H9 (cell line): ENCODE data around the gene SOBP. TPM values are rescaled to one million over a fixed set of nuclear protein-coding genes. Genes with fewer than 3 reads are reported as not detected.

Experiments
- DNase-seq: peaks from one replicate; pipeline ENCODE4 v3.0.0-alpha.2; 2017
- H2AFZ ChIP-seq: one replicate; pipeline ENCODE4 v1.6.1; 2013; ENCODE audit warnings: mild to moderate bottlenecking, low read length, control low read depth, moderate library complexity
- H2AK5ac ChIP-seq: 2 replicates; pipeline ENCODE4 v1.6.1; 2013; ENCODE audit warnings: low read length, control low read depth, mixed read lengths; ENCODE audit not compliant: insufficient read length
- H2BK120ac ChIP-seq: one replicate; pipeline ENCODE4 v1.6.1; 2013; ENCODE audit warnings: low read depth, mild to moderate bottlenecking, low read length, control low read depth, inconsistent platforms; ENCODE audit not compliant: poor library complexity, severe bottlenecking
- H2BK12ac ChIP-seq: 2 replicates; pipeline ENCODE4 v1.6.1; 2013; ENCODE audit warnings: low read length, control low read depth, mixed read lengths, low read depth; ENCODE audit not compliant: insufficient read length
- H2BK15ac ChIP-seq: 2 replicates; pipeline ENCODE4 v1.6.1; 2013; ENCODE audit warnings: low read depth, low read length, control low read depth
- H2BK20ac ChIP-seq: one replicate; pipeline ENCODE4 v1.6.1; 2013; ENCODE audit warnings: low read depth, mild to moderate bottlenecking, low read length, control low read depth, inconsistent platforms; ENCODE audit not compliant: poor library complexity, severe bottlenecking
- H2BK5ac ChIP-seq: 2 replicates; pipeline ENCODE4 v1.6.1; 2013; ENCODE audit warnings: low read length, control low read depth, mixed read lengths; ENCODE audit not compliant: insufficient read length
- H3K14ac ChIP-seq: 2 replicates; pipeline ENCODE4 v1.6.1; 2013; ENCODE audit warnings: low read length, control low read depth; ENCODE audit not compliant: insufficient read depth
- H3K18ac ChIP-seq: 2 replicates; pipeline ENCODE4 v1.6.1; 2013; ENCODE audit warnings: low read depth, mild to moderate bottlenecking, mixed read lengths, low read length, control low read depth; ENCODE audit not compliant: insufficient read length
- H3K23ac ChIP-seq: 2 replicates; pipeline ENCODE4 v1.6.1; 2013; ENCODE audit warnings: low read length, control low read depth, mixed read lengths, low read depth; ENCODE audit not compliant: insufficient read length
- H3K23me2 ChIP-seq: 2 replicates; pipeline ENCODE4 v1.6.1; 2013; ENCODE audit warnings: low read depth, mild to moderate bottlenecking, mixed read lengths, low read length, control low read depth; ENCODE audit not compliant: insufficient read length, poor library complexity, severe bottlenecking
- H3K27ac ChIP-seq: 2 replicates; pipeline ENCODE4 v1.5.1; 2013; ENCODE audit warnings: low read length, control low read depth, mixed read lengths, low read depth; ENCODE audit not compliant: insufficient read length
- H3K27me3 ChIP-seq: 2 replicates; pipeline ENCODE4 v1.6.1; 2013; ENCODE audit warnings: low read length, control low read depth, inconsistent platforms; ENCODE audit not compliant: insufficient read depth
- H3K4ac ChIP-seq: 2 replicates; pipeline ENCODE4 v1.6.1; 2013; ENCODE audit warnings: low read depth, mild to moderate bottlenecking, control low read depth, inconsistent platforms, low read length, moderate library complexity
- H3K4me1 ChIP-seq: 2 replicates; pipeline ENCODE4 v1.6.1; 2013; ENCODE audit warnings: low read length, control low read depth, inconsistent platforms; ENCODE audit not compliant: insufficient read depth
- H3K4me2 ChIP-seq: 2 replicates; pipeline ENCODE4 v1.6.1; 2013; ENCODE audit warnings: low read length, control low read depth, mixed read lengths; ENCODE audit not compliant: insufficient read length, insufficient read depth
- H3K56ac ChIP-seq: 2 replicates; pipeline ENCODE4 v1.6.1; 2013; ENCODE audit warnings: low read depth, mild to moderate bottlenecking, mixed read lengths, low read length, control low read depth; ENCODE audit not compliant: insufficient read length
- H3K79me1 ChIP-seq: 2 replicates; pipeline ENCODE4 v1.6.1; 2013; ENCODE audit warnings: low read depth, mild to moderate bottlenecking, moderate library complexity, low read length, control low read depth, inconsistent platforms; ENCODE audit not compliant: insufficient read depth, poor library complexity, severe bottlenecking
- H3K79me2 ChIP-seq: 2 replicates; pipeline ENCODE4 v1.6.1; 2013; ENCODE audit warnings: low read length, control low read depth, inconsistent platforms; ENCODE audit not compliant: insufficient read depth
- H3K9ac ChIP-seq: 2 replicates; pipeline ENCODE4 v1.6.1; 2013; ENCODE audit warnings: low read length, control low read depth, mixed read lengths; ENCODE audit not compliant: insufficient read length; ENCODE audit errors: extremely low read depth
- H3K9me3 ChIP-seq: one replicate; pipeline ENCODE4 v1.6.1; 2013; ENCODE audit warnings: low read depth, low read length, inconsistent platforms; ENCODE audit not compliant: control insufficient read depth
- H3T11ph ChIP-seq: one replicate; pipeline ENCODE4 v1.6.1; 2013; ENCODE audit warnings: mild to moderate bottlenecking, low read length, control low read depth, inconsistent platforms
- H4K20me1 ChIP-seq: one replicate; pipeline ENCODE4 v1.6.1; 2013; ENCODE audit not compliant: control insufficient read depth, insufficient read length, insufficient read depth
- H4K5ac ChIP-seq: 2 replicates; pipeline ENCODE4 v1.6.1; 2013; ENCODE audit warnings: low read depth, mild to moderate bottlenecking, mixed read lengths, low read length, control low read depth; ENCODE audit not compliant: insufficient read length
- H4K8ac ChIP-seq: replicated peaks from 2 replicates; pipeline ENCODE4 v1.6.1; 2013; ENCODE audit warnings: low read length, control low read depth, mixed read lengths, low read depth; ENCODE audit not compliant: insufficient read length
- H4K91ac ChIP-seq: 2 replicates; pipeline ENCODE4 v1.6.1; 2013; ENCODE audit warnings: low read depth, mild to moderate bottlenecking, moderate library complexity, mixed read lengths, low read length, control low read depth; ENCODE audit not compliant: insufficient read length
- H3K27ac Mint-ChIP-seq, 3 experiments: 2 replicates in 2 of 3; 3 replicates in 1 of 3; pipeline ENCODE4 v1.8.0; 2020 to 2021; ENCODE audit warnings: mixed read lengths in 3 of 3, mild to moderate bottlenecking in 1 of 3, moderate library complexity in 1 of 3
- H3K27me3 Mint-ChIP-seq: 2 replicates; pipeline ENCODE4 v1.8.0; 2021; ENCODE audit warnings: low read depth, mild to moderate bottlenecking, moderate library complexity, mixed read lengths
- H3K36me3 Mint-ChIP-seq, 3 experiments: 2 replicates in 2 of 3; 3 replicates in 1 of 3; pipeline ENCODE4 v1.8.0; 2020 to 2021; ENCODE audit warnings: low read depth in 3 of 3, mixed read lengths in 3 of 3; ENCODE audit not compliant: insufficient read depth in 1 of 3
- H3K4me1 Mint-ChIP-seq, 2 experiments: 2 replicates each; pipeline ENCODE4 v1.8.0; 2020; ENCODE audit warnings: mixed read lengths in 2 of 2
- H3K4me3 Mint-ChIP-seq, 2 experiments: 2 replicates in 1 of 2; 3 replicates in 1 of 2; pipeline ENCODE4 v1.8.0; 2020 to 2021; ENCODE audit warnings: mild to moderate bottlenecking in 2 of 2, mixed read lengths in 2 of 2, moderate library complexity in 1 of 2
- H3K9me3 Mint-ChIP-seq, 2 experiments: 2 replicates in 1 of 2; 3 replicates in 1 of 2; pipeline ENCODE4 v1.8.0; 2020; ENCODE audit warnings: mild to moderate bottlenecking in 2 of 2, mixed read lengths in 2 of 2, moderate library complexity in 1 of 2
- WGBS: extraction: QIAGEN DNeasy Blood & Tissue Kit; methylation state at CpG from one replicate; pipeline ENCODE4 v1.1.7; 2013; ENCODE audit warnings: missing lambda C conversion rate, low lambda C conversion rate, mixed read lengths; ENCODE audit not compliant: insufficient read length; ENCODE audit errors: extremely low coverage; 5-methylcytosine and 5-hydroxymethylcytosine counted together
- total RNA-seq: library from RNA; stranded (reverse); gene quantifications from 2 replicates; pipeline ENCODE4 v1.2.1, GENCODE V29; 2021
- TF ChIP-seq, protein P1 (sequence below): fragments of 200-600 bp; sonication (generic); conservative IDR thresholded peaks from 3 replicates; pipeline ENCODE4 v1.8.0; 2021; ENCODE audit warnings: antibody characterized with exemption, mild to moderate bottlenecking

The SOBP gene
- total RNA-seq, 1 experiment from 2014 or later, result 4.3 TPM

GRCh38 chr6:107647439-107647948, 157.6 kb downstream of the SOBP start:
- Histone ChIP-seq H2BK15ac (no peak overlapping the region), H2BK12ac (no peak overlapping the region), H3K9me3 (no peaks in the 10 kb centered on the region), H4K5ac (no peak overlapping the region), H3K4me2 (no peak overlapping the region), H3K23me2 (no peaks in the 10 kb centered on the region), H2BK120ac (no peak overlapping the region), H3K18ac (no peak overlapping the region), H4K91ac (no peak overlapping the region), H3K79me2 (no peaks in the 10 kb centered on the region), H3T11ph (no peak overlapping the region), H3K23ac (no peak overlapping the region), H3K79me1 (no peaks in the 10 kb centered on the region), H4K8ac (no peak overlapping the region), H3K56ac (no peak overlapping the region), H3K4ac (no peak overlapping the region), H3K9ac (no peak overlapping the region), H2BK20ac (no peak overlapping the region), H2AK5ac (no peak overlapping the region), H3K27ac (no peak overlapping the region), H2BK5ac (no peak overlapping the region), H3K14ac (no peak overlapping the region), H2AFZ (no peak overlapping the region), H4K20me1 (no peaks in the 10 kb centered on the region), H3K4me1 (no peaks in the 10 kb centered on the region), H3K27me3 (no peaks in the 10 kb centered on the region)
- Mint-ChIP-seq H3K4me1 (no peaks in the 10 kb centered on the region; a peak in 1 of 4 replicates), H3K36me3 (no peaks in the 10 kb centered on the region), H3K27me3 (no peaks in the 10 kb centered on the region), H3K4me3 (no peak overlapping the region), H3K9me3 (peaks cover 0 to 9% of the 10 kb centered on the region in 2 experiments; a peak in 2 of 5 replicates), H3K27ac (no peak overlapping the region; a peak in 1 of 7 replicates)
- WGBS, result no CpG with 5 or more reads among the region's 9 CpGs
- no peak for DNase-seq
- TF ChIP-seq, protein P1, sequence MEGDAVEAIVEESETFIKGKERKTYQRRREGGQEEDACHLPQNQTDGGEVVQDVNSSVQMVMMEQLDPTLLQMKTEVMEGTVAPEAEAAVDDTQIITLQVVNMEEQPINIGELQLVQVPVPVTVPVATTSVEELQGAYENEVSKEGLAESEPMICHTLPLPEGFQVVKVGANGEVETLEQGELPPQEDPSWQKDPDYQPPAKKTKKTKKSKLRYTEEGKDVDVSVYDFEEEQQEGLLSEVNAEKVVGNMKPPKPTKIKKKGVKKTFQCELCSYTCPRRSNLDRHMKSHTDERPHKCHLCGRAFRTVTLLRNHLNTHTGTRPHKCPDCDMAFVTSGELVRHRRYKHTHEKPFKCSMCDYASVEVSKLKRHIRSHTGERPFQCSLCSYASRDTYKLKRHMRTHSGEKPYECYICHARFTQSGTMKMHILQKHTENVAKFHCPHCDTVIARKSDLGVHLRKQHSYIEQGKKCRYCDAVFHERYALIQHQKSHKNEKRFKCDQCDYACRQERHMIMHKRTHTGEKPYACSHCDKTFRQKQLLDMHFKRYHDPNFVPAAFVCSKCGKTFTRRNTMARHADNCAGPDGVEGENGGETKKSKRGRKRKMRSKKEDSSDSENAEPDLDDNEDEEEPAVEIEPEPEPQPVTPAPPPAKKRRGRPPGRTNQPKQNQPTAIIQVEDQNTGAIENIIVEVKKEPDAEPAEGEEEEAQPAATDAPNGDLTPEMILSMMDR, result no peak
